Sigmoid colon (tissue), 3 donors: ENCODE results near the gene MTRF1L.

Source experiments
- POLR2A ChIP-seq, 2 donors: fragments of 450-650 bp; IDR thresholded peaks; one replicate each; pipeline ENCODE4 v1.6.1; 2016; ENCODE audit warnings: antibody characterized with exemption in 2 of 2, mild to moderate bottlenecking in 2 of 2, moderate library complexity in 2 of 2
- TF ChIP-seq, protein P1 (sequence below), 4 experiments: fragments of 450-650 bp in 3 of 4; fragments of 200-600 bp in 1 of 4; IDR thresholded peaks; one replicate each; pipeline ENCODE4 v1.5.1; 2016 to 2019; ENCODE audit warnings: antibody characterized with exemption in 4 of 4, mild to moderate bottlenecking in 3 of 4, moderate library complexity in 2 of 4

DNA sequence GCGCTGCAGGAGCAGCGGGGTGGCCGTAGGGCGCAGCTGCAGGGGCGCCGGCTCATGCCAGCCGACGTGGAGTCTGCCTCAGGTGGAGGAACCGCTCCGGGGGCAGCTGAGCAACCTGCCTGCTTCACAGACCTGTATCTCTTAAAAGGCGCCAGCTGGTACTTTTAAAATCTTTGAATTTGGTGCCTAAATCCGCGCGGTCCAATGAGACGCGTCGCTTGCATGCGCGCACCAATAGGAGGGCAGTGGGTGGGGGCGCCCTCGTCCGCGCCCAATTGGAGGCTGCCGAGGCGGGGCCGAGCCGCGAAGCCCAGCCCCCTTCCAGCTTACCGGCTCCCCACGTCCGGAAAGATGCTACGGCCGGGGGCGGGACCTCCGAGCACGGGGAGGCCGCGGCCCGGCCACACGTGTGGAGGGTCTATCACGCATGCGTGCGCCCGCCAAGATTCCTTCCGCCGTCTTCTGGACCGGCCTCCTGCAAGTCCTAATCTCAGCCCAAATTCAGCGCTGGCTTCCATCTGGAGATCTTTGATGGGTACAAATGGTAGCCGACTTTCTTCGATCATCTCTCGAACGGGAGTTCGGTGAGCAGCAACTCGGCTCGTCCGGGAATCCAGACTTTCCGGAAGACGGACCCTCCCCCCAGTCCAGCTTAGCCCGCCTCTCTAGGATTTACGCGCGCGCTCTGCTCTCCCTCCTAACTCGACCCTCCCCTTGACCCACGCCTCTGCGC is 19.4 kb downstream of the MTRF1L start, which contains the start of gene FBXO5:
- TF ChIP-seq, protein P1, sequence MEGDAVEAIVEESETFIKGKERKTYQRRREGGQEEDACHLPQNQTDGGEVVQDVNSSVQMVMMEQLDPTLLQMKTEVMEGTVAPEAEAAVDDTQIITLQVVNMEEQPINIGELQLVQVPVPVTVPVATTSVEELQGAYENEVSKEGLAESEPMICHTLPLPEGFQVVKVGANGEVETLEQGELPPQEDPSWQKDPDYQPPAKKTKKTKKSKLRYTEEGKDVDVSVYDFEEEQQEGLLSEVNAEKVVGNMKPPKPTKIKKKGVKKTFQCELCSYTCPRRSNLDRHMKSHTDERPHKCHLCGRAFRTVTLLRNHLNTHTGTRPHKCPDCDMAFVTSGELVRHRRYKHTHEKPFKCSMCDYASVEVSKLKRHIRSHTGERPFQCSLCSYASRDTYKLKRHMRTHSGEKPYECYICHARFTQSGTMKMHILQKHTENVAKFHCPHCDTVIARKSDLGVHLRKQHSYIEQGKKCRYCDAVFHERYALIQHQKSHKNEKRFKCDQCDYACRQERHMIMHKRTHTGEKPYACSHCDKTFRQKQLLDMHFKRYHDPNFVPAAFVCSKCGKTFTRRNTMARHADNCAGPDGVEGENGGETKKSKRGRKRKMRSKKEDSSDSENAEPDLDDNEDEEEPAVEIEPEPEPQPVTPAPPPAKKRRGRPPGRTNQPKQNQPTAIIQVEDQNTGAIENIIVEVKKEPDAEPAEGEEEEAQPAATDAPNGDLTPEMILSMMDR (IDR thresholded peaks at IDR 0.05), result no peak
- TF ChIP-seq POLR2A (IDR thresholded peaks at IDR 0.05), result no peak
